Effector memory CD4-positive, alpha-beta T cell (primary cell): ENCODE measurements around the gene IGSF9B.

Source experiments
- DNase-seq, 3 donors: peaks; one replicate each; pipeline ENCODE4 v3.0.0-alpha.2; 2020
- H3K27ac ChIP-seq: 2 replicates; pipeline ENCODE4 v1.7.0; 2013; ENCODE audit warnings: mild to moderate bottlenecking, low read length, moderate library complexity; ENCODE audit not compliant: insufficient read depth, poor library complexity, severe bottlenecking
- H3K27me3 ChIP-seq: replicated peaks from 2 replicates; pipeline ENCODE4 v1.7.0; 2013; ENCODE audit warnings: mild to moderate bottlenecking, low read length; ENCODE audit not compliant: insufficient read depth, control insufficient read depth, poor library complexity, severe bottlenecking
- H3K36me3 ChIP-seq: 2 replicates; pipeline ENCODE4 v1.7.0; 2013; ENCODE audit warnings: mild to moderate bottlenecking, low read length, moderate library complexity; ENCODE audit not compliant: control insufficient read depth, insufficient read depth
- H3K4me1 ChIP-seq: 2 replicates; pipeline ENCODE4 v1.7.0; 2013; ENCODE audit warnings: low read length, mild to moderate bottlenecking; ENCODE audit not compliant: control insufficient read depth, insufficient read depth, poor library complexity, severe bottlenecking
- H3K4me3 ChIP-seq: 2 replicates; pipeline ENCODE4 v1.7.0; 2013; ENCODE audit warnings: low read length, low read depth, mild to moderate bottlenecking; ENCODE audit not compliant: insufficient read depth, poor library complexity, severe bottlenecking
- H3K9me3 ChIP-seq: 2 replicates; pipeline ENCODE4 v1.7.0; 2013; ENCODE audit warnings: mild to moderate bottlenecking, low read length, moderate library complexity; ENCODE audit not compliant: control insufficient read depth

IGSF9B gene

GRCh38 chr11:133913761-133914160 lies 43.0 kb downstream of the IGSF9B start:
- DNase-seq, result no peak
- Histone ChIP-seq H3K9me3 (no peaks in the 10 kb centered on the region), H3K27ac (no peak overlapping the region), H3K4me3 (no peak overlapping the region), H3K4me1 (peaks cover 4% of the 10 kb centered on the region), H3K36me3 (peaks cover 20% of the 10 kb centered on the region), H3K27me3 (no peaks in the 10 kb centered on the region)

- no peaks in the 10 kb centered on the region for H3K9me3 ChIP-seq
- no peak for DNase-seq
- no peaks in the 10 kb centered on the region for H3K27me3 ChIP-seq
- H3K36me3 ChIP-seq, result peaks cover 35% of the 10 kb centered on the region
- no peak overlapping the region for H3K27ac ChIP-seq
- H3K4me1 ChIP-seq, result no peaks in the 10 kb centered on the region
- H3K4me3 ChIP-seq, result no peak overlapping the region
These were observed 45.6 kb downstream of the IGSF9B start for GRCh38 chr11:133911171-133911570.

- Histone ChIP-seq H3K4me1 (no peaks in the 10 kb centered on the region), H3K27ac (no peak overlapping the region), H3K36me3 (peaks cover 35% of the 10 kb centered on the region), H3K27me3 (no peaks in the 10 kb centered on the region), H3K9me3 (no peaks in the 10 kb centered on the region), H3K4me3 (no peak overlapping the region)
- no peak for DNase-seq
These were observed 46.7 kb downstream of the IGSF9B start for GRCh38 chr11:133910101-133910500.

- no peak overlapping the region for H3K4me3 ChIP-seq
- no peak for DNase-seq
- no peaks in the 10 kb centered on the region for H3K27me3 ChIP-seq
- H3K36me3 ChIP-seq, result peaks cover 35% of the 10 kb centered on the region
- H3K9me3 ChIP-seq, result no peaks in the 10 kb centered on the region
- H3K27ac ChIP-seq, result no peak overlapping the region
- H3K4me1 ChIP-seq, result no peaks in the 10 kb centered on the region
These were observed 47.9 kb downstream of the IGSF9B start for GRCh38 chr11:133908827-133909226.

DNA sequence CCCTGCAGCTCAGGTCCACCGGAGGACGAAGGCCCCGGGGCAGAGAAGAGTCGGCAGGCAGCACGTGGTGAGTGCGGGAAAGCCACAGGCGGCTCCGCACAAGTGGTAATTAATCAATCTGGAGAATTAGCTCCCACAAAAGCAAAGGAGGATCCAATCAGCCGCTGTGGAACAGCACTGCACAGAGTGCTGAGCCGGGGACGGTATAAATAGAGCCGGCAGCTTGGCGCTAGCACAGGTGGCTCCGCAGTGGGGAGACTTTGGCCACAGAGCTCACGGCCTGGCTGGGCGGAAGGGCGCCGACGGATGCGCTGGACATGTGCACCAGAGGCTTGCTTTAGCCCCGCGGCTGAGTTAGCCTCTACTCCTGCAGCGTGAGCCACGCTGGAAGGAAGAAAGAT lies 48.9 kb downstream of the IGSF9B start:
- Histone ChIP-seq H3K9me3 (no peaks in the 10 kb centered on the region), H3K4me3 (no peak overlapping the region), H3K27me3 (no peaks in the 10 kb centered on the region), H3K4me1 (no peaks in the 10 kb centered on the region), H3K36me3 (peaks cover 35% of the 10 kb centered on the region), H3K27ac (no peak overlapping the region)
- DNase-seq, result no peak

DNA sequence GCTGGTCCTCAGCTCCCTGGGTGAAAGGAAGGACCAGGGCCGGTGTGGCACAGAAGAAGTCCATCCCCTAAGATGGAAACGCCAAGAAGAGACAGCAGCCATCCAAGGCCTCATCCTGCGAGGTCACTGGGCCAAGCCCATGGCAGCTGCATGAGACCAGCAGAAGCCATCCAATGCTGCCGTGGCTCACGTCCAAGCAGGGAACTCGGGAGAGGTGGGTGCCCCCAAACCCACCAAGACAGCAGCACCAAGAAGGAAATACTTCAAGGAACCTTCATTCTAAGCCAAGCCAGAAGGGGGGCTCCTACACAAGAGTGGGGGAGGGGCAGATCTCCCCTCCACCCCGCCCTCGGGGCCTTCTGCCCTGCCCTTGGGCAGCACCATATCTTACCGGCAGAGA lies 49.6 kb downstream of the IGSF9B start:
- no peak overlapping the region for H3K4me3 ChIP-seq
- no peaks in the 10 kb centered on the region for H3K4me1 ChIP-seq
- peaks cover 35% of the 10 kb centered on the region for H3K36me3 ChIP-seq
- H3K27me3 ChIP-seq, result no peaks in the 10 kb centered on the region
- H3K9me3 ChIP-seq, result no peaks in the 10 kb centered on the region
- no peak for DNase-seq
- no peak overlapping the region for H3K27ac ChIP-seq

DNA sequence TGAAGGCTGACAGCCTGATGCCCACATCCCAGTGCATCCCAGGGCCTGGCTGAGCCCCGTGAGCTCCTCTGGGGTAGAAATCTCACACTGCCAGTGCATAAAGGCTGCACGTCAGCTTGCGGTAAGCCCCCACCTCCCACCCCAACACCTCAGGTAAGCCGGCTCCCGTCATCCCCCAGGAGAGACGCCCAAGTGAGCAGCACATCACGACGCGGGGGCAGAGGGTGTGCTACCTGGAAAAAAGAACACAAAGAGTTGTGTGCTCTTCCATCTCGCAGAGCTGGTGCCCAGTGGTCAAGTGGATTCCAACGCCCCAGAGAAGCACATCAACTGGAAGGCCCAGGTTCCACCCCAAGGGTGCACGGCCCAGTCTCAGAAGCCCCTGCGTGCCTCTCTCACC lies 50.0 kb downstream of the IGSF9B start:
- no peak for DNase-seq
- Histone ChIP-seq H3K4me3 (no peak overlapping the region), H3K27me3 (no peaks in the 10 kb centered on the region), H3K27ac (no peak overlapping the region), H3K4me1 (no peaks in the 10 kb centered on the region), H3K36me3 (peaks cover 32% of the 10 kb centered on the region), H3K9me3 (no peaks in the 10 kb centered on the region)

DNA sequence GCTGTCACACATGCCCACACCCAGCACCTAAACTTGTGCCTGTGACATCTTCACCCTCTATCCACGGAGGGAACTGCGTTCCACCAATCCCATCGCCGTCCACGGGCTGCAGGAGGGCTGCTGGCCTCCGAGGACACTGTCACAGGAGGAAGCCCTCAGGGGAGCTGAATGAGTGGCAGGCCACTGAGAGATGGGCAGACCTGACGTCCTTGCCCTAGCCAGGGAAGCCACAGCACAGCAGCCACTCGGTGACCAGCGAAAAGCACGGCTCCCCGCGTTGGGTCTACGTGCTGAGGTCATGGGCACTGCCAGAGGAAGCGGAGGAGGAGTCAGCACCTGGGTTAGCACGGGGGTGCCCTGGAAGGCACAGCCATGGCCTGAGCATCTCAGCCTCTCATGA lies 50.5 kb downstream of the IGSF9B start:
- Histone ChIP-seq H3K4me1 (no peaks in the 10 kb centered on the region), H3K4me3 (no peak overlapping the region), H3K27ac (no peak overlapping the region)

DNA sequence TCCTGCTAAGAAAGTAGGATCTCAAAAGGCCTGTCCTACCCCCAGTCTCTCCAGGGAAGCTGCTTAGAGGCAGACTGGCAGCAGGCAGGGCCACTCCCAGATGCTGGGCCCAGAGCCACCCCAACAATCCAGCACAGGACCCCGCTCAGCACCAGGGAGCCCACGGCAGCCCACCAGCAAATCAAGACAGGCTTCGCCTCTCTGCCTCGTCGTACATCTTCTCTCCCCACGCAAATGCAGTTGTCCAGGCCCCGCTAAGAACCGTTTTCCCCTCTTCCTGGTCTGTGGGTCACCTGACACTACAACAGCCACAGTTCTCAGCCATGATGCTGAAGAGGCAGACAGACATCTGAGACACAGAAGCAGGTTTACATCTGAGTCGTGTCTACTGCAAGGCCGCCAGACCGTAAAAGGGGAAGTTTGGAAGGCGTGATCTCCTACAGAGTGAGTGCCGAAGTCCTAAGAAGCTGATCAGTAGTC lies 51.1 kb downstream of the IGSF9B start:
- Histone ChIP-seq H3K27me3 (no peaks in the 10 kb centered on the region), H3K9me3 (no peaks in the 10 kb centered on the region), H3K4me1 (no peaks in the 10 kb centered on the region), H3K4me3 (no peak overlapping the region), H3K27ac (no peak overlapping the region), H3K36me3 (peaks cover 32% of the 10 kb centered on the region)
- DNase-seq, result no peak

More for the DNA sequence above, 50.5 kb downstream of the IGSF9B start:
- Histone ChIP-seq H3K27me3 (no peaks in the 10 kb centered on the region), H3K9me3 (no peaks in the 10 kb centered on the region), H3K36me3 (peaks cover 32% of the 10 kb centered on the region)
- no peak for DNase-seq

GRCh38 chr11:133904818-133905515 lies 51.8 kb downstream of the IGSF9B start:
- H3K4me3 ChIP-seq, result no peak overlapping the region
- no peaks in the 10 kb centered on the region for H3K27me3 ChIP-seq
- no peaks in the 10 kb centered on the region for H3K4me1 ChIP-seq
- peaks cover 32% of the 10 kb centered on the region for H3K36me3 ChIP-seq
- DNase-seq, result no peak
- H3K9me3 ChIP-seq, result no peaks in the 10 kb centered on the region
- no peak overlapping the region for H3K27ac ChIP-seq
